ENCODE data around the gene PDE10A.

- TF ChIP-seq FOXP2 (optimal IDR thresholded peaks at IDR 0.05; ENCODE audit: control extremely low read depth, extremely low read length, insufficient read depth), result no peak
- TF ChIP-seq EZH2 (IDR thresholded peaks at IDR 0.05), result no peak
- TF ChIP-seq POLR2AphosphoS5 (IDR thresholded peaks at IDR 0.05; ENCODE audit: borderline replicate concordance, low read depth, low read length), result no peak
These were observed 21.3 kb upstream of the PDE10A start for GRCh38 chr6:165684333-165684732.

All from SK-N-MC (cell line).